Mammary epithelial cell (primary cell): ENCODE results near the gene APOBEC3H.
"Not testable (repeated sequence)": the region's sequence is repeated elsewhere in the genome, so short reads cannot be mapped to it uniquely, and the experiment has no call there.

Experiments used
- EZH2 ChIP-seq: IDR thresholded peaks from 2 replicates; pipeline ENCODE4 v1.6.1; 2012; ENCODE audit warnings: low read length, inconsistent platforms, borderline replicate concordance
- TF ChIP-seq, protein P1 (sequence below), 2 donors: IDR thresholded peaks in 1 of 2; conservative IDR thresholded peaks in 1 of 2; 2 replicates each; pipeline ENCODE4 v1.5.1; 2011 to 2012; ENCODE audit warnings: inconsistent platforms in 2 of 2, low read length in 2 of 2, mild to moderate bottlenecking in 2 of 2, control low read depth in 1 of 2, low read depth in 1 of 2; ENCODE audit not compliant: insufficient read depth in 1 of 2; ENCODE audit errors: extremely low read depth in 1 of 2

DNA sequence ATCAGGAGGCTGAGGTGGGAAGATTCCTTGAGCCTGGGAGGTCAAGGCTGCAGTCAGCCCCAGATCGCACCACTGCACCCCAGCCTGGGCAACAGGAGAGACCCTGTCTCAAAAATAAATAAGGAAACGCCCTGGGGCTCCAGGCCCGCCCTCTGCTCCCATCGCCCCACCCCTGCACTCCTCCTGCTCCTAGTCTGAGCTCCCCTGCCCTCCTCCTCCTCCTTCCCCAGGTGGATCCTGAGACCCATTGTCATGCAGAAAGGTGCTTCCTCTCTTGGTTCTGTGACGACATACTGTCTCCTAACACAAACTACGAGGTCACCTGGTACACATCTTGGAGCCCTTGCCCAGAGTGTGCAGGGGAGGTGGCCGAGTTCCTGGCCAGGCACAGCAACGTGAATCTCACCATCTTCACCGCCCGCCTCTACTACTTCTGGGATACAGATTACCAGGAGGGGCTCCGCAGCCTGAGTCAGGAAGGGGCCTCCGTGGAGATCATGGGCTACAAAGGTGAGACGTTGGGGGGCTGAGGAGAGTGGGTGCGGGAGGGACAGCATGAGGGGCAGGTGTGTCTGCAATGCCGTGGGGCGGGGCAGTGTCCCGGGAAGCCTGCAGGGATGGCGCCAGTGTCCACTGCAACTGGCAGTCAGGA, 45.1 kb upstream of the APOBEC3H start:
- not testable (repeated sequence) for TF ChIP-seq EZH2
- TF ChIP-seq, protein P1, sequence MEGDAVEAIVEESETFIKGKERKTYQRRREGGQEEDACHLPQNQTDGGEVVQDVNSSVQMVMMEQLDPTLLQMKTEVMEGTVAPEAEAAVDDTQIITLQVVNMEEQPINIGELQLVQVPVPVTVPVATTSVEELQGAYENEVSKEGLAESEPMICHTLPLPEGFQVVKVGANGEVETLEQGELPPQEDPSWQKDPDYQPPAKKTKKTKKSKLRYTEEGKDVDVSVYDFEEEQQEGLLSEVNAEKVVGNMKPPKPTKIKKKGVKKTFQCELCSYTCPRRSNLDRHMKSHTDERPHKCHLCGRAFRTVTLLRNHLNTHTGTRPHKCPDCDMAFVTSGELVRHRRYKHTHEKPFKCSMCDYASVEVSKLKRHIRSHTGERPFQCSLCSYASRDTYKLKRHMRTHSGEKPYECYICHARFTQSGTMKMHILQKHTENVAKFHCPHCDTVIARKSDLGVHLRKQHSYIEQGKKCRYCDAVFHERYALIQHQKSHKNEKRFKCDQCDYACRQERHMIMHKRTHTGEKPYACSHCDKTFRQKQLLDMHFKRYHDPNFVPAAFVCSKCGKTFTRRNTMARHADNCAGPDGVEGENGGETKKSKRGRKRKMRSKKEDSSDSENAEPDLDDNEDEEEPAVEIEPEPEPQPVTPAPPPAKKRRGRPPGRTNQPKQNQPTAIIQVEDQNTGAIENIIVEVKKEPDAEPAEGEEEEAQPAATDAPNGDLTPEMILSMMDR (conservative IDR thresholded peaks at IDR 0.05 in 1 of 2, IDR thresholded peaks at IDR 0.05 in 1 of 2; ENCODE audit: extremely low read depth in 1 of 2, insufficient read depth in 1 of 2, low read depth in 1 of 2, low read length in 2 of 2): not testable (repeated sequence)
